ENCODE results near the gene CAMK2B.
A peak's percentile ranks its signal among the peaks of the same experiment; 100 is the strongest.

Gene CAMK2B

DNA sequence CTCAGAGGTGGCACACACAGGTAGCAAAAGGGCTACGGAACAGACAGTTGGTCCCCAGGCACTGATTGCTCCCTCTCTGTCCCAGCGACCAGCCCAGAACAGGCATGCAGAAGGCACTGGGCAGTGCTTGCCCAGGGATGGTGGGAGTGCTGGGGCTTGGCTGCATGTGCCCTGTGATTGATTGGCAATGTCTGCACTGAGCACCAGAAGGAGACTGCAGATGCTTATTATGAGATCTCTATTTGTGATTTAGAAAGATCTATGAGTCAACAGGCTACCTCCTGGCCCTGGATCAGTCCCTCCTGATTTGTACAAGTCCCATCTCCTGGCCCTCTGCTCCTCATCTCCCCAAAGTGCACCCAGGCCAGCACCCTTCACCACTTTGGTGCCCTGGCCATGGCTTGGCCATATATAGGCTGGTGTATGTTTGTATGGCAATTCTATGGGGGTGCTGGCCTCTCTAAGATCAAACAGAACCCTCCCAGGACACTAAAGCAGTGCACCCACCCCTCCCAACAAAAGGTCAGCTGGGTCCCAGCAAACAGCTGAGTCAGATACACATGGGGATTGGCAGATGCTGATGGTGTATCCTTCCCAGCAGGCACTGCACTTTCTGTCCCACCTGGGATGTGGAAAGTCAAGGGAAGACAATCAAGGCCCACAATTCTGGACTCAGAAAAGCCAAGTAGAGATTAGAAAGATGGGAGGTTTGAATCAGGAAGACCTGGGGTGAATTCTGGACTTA, 30.9 kb downstream of the CAMK2B start:
- Histone ChIP-seq H4K8ac (ENCODE audit: low read length) (no peak overlapping the region), H3K9me3 (ENCODE audit: control insufficient read depth, low read length) (no peaks in the 10 kb centered on the region), H3K18ac (ENCODE audit: low read depth in 1 of 2, low read length in 2 of 2) (no peak overlapping the region), H2AK5ac (ENCODE audit: low read length, severe bottlenecking) (no peak overlapping the region), H3K4ac (ENCODE audit: low read depth in 1 of 2, low read length in 2 of 2) (no peak overlapping the region), H3K4me3 (ENCODE audit: insufficient read depth in 1 of 2, low read depth in 1 of 2, low read length in 2 of 2) (peak overlapping the region in 1 of 2 experiments; percentile 28), H2BK5ac (ENCODE audit: low read depth, low read length, poor library complexity, severe bottlenecking) (no peak overlapping the region), H2AFZ (ENCODE audit: low read depth, low read length) (no peak overlapping the region), H3K79me1 (replicated peaks; ENCODE audit: low read length, poor library complexity, severe bottlenecking) (no peaks in the 10 kb centered on the region), H2BK12ac (ENCODE audit: low read length in 2 of 2) (no peak overlapping the region), H4K91ac (ENCODE audit: low read length) (no peak overlapping the region), H3K27ac (ENCODE audit: low read length, poor library complexity, severe bottlenecking) (no peak overlapping the region), H2BK15ac (ENCODE audit: low read depth, poor library complexity, severe bottlenecking) (no peak overlapping the region), H3K27me3 (ENCODE audit: control insufficient read depth in 1 of 2, insufficient read depth in 1 of 2, low read length in 2 of 2) (peaks cover 64 to 82% of the 10 kb centered on the region in 2 experiments), H3K9ac (ENCODE audit: low read length) (no peak overlapping the region), H3K4me1 (ENCODE audit: control insufficient read depth, insufficient read depth, low read depth, low read length) (no peaks in the 10 kb centered on the region), H3K14ac (ENCODE audit: low read length in 2 of 2) (peak overlapping the region in 1 of 2 experiments; percentile 83), H3K23ac (ENCODE audit: low read length in 2 of 2) (peak overlapping the region in 1 of 2 experiments; percentile 34), H2BK120ac (ENCODE audit: low read depth, low read length) (no peak overlapping the region), H3K4me2 (ENCODE audit: low read length, poor library complexity, severe bottlenecking) (no peak overlapping the region), H3K36me3 (ENCODE audit: control insufficient read depth in 1 of 2, insufficient read depth in 2 of 2, low read depth in 1 of 2, low read length in 2 of 2) (no peaks in the 10 kb centered on the region)
- WGBS: 61% methylated on average over 2 of the region's 2 CpGs
- DNase-seq: no peak

DNA sequence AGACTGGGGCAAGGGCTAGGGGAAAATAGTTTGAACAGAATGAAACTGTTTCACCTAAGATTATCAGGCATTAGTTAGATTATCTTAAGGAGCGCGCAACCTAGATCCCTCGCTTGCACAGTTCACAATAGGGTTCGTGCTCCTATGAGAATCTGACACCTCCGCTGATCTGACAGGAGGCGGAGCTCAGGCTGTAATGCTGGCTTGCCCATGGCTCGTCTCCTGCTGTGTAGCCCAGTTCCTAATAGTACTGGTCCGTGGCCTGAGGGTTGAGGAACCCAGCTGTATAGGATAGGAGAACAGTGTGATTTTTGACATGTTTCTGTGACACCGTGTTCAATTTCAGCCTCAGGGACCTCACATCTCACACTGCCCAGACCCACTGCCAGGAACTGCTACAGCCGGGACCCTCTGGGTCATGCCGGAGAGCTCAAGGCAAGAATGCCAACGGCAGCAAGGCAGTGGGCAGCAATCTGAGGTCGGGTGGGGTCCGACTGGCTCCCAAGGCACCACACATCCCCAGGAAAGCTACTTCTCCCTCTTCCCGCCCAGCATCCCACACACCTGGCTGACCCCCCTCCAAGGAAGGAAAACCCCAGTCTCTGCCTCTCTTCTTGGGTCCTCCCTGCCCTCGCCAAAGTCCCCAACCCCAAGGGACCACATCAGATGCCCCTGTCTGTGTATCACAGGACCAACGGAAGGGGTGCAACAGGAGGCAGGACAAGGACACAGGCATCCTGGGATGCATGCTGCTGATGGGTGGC, 31.7 kb downstream of the CAMK2B start:
- Histone ChIP-seq H2BK5ac (ENCODE audit: low read depth, low read length, poor library complexity, severe bottlenecking) (no peak overlapping the region), H3K36me3 (ENCODE audit: control insufficient read depth in 1 of 2, insufficient read depth in 2 of 2, low read depth in 1 of 2, low read length in 2 of 2) (no peaks in the 10 kb centered on the region), H3K23ac (ENCODE audit: low read length in 2 of 2) (peak overlapping the region in 1 of 2 experiments; percentile 34), H2AFZ (ENCODE audit: low read depth, low read length) (no peak overlapping the region), H3K4me1 (ENCODE audit: control insufficient read depth, insufficient read depth, low read depth, low read length) (no peaks in the 10 kb centered on the region), H2BK12ac (ENCODE audit: low read length in 2 of 2) (no peak overlapping the region), H3K27ac (ENCODE audit: low read length, poor library complexity, severe bottlenecking) (no peak overlapping the region), H3K4me3 (ENCODE audit: insufficient read depth in 1 of 2, low read depth in 1 of 2, low read length in 2 of 2) (no peak overlapping the region), H2AK5ac (ENCODE audit: low read length, severe bottlenecking) (no peak overlapping the region), H2BK120ac (ENCODE audit: low read depth, low read length) (no peak overlapping the region), H4K8ac (ENCODE audit: low read length) (no peak overlapping the region), H4K91ac (ENCODE audit: low read length) (no peak overlapping the region), H3K79me1 (replicated peaks; ENCODE audit: low read length, poor library complexity, severe bottlenecking) (no peaks in the 10 kb centered on the region), H3K27me3 (ENCODE audit: control insufficient read depth in 1 of 2, insufficient read depth in 1 of 2, low read length in 2 of 2) (peaks cover 66 to 88% of the 10 kb centered on the region in 2 experiments), H3K9me3 (ENCODE audit: control insufficient read depth, low read length) (no peaks in the 10 kb centered on the region), H3K14ac (ENCODE audit: low read length in 2 of 2) (no peak overlapping the region), H3K4ac (ENCODE audit: low read depth in 1 of 2, low read length in 2 of 2) (no peak overlapping the region), H3K4me2 (ENCODE audit: low read length, poor library complexity, severe bottlenecking) (no peak overlapping the region), H3K9ac (ENCODE audit: low read length) (no peak overlapping the region), H3K18ac (ENCODE audit: low read depth in 1 of 2, low read length in 2 of 2) (no peak overlapping the region), H2BK15ac (ENCODE audit: low read depth, poor library complexity, severe bottlenecking) (no peak overlapping the region)
- WGBS: 64% methylated on average over 17 of the region's 17 CpGs
- no peak for DNase-seq

DNA sequence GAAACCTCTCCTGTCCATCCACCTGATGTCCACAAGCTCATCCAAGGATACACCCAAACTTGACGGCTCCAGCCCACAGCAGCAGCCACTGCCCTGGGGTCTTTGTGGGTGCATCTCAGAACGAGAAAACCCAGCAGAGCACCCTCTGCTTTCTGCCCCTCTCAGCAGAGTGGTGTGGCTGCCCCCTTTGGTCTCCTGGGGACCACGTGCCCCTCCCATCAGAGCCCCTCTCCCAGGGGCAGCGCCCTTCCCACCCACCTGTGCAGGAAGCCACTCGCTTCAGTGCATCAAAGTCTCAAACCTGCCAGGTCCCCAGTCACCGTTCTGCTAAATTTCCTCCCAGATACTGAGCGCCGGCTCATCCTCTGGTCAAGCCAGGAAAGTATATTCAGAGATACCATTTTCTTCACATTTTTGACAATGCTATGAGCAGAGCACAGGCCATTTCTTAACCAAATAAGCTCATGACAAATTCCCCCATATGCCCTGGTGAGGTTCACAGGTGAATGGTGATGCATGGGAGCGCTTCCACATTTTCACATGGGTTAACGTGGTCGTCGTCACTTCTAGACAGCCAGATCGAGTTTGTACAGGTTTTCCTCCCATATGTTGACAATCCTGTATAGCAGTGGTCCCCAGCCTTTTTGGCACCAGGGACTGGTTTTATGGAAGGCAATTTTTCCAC, 32.4 kb downstream of the CAMK2B start:
- no peak overlapping the region for H2AFZ ChIP-seq (ENCODE audit: low read depth, low read length)
- H3K27me3 ChIP-seq (ENCODE audit: control insufficient read depth in 1 of 2, insufficient read depth in 1 of 2, low read length in 2 of 2): peaks cover 68 to 81% of the 10 kb centered on the region in 2 experiments
- no peaks in the 10 kb centered on the region for H3K9me3 ChIP-seq (ENCODE audit: control insufficient read depth, low read length)
- H3K36me3 ChIP-seq (ENCODE audit: control insufficient read depth in 1 of 2, insufficient read depth in 2 of 2, low read depth in 1 of 2, low read length in 2 of 2): no peaks in the 10 kb centered on the region
- H3K9ac ChIP-seq (ENCODE audit: low read length): no peak overlapping the region
- WGBS: 78% methylated on average over 13 of the region's 13 CpGs
- no peak overlapping the region for H2BK120ac ChIP-seq (ENCODE audit: low read depth, low read length)
- H4K91ac ChIP-seq (ENCODE audit: low read length): no peak overlapping the region
- H2AK5ac ChIP-seq (ENCODE audit: low read length, severe bottlenecking): no peak overlapping the region
- H3K79me1 ChIP-seq (replicated peaks; ENCODE audit: low read length, poor library complexity, severe bottlenecking): no peaks in the 10 kb centered on the region
- no peak overlapping the region for H4K8ac ChIP-seq (ENCODE audit: low read length)
- peak overlapping the region in 1 of 2 experiments; percentile 79 for H3K14ac ChIP-seq (ENCODE audit: low read length in 2 of 2)
- H2BK12ac ChIP-seq (ENCODE audit: low read length in 2 of 2): no peak overlapping the region
- no peak overlapping the region for H2BK5ac ChIP-seq (ENCODE audit: low read depth, low read length, poor library complexity, severe bottlenecking)
- H3K23ac ChIP-seq (ENCODE audit: low read length in 2 of 2): no peak overlapping the region
- H2BK15ac ChIP-seq (ENCODE audit: low read depth, poor library complexity, severe bottlenecking): no peak overlapping the region
- no peaks in the 10 kb centered on the region for H3K4me1 ChIP-seq (ENCODE audit: control insufficient read depth, insufficient read depth, low read depth, low read length)
- peak overlapping the region in 1 of 2 experiments; percentile 22 for H3K4me3 ChIP-seq (ENCODE audit: insufficient read depth in 1 of 2, low read depth in 1 of 2, low read length in 2 of 2)
- H3K18ac ChIP-seq (ENCODE audit: low read depth in 1 of 2, low read length in 2 of 2): no peak overlapping the region
- H3K27ac ChIP-seq (ENCODE audit: low read length, poor library complexity, severe bottlenecking): no peak overlapping the region
- H3K4me2 ChIP-seq (ENCODE audit: low read length, poor library complexity, severe bottlenecking): no peak overlapping the region
- DNase-seq: no peak
- H3K4ac ChIP-seq (ENCODE audit: low read depth in 1 of 2, low read length in 2 of 2): no peak overlapping the region

DNA sequence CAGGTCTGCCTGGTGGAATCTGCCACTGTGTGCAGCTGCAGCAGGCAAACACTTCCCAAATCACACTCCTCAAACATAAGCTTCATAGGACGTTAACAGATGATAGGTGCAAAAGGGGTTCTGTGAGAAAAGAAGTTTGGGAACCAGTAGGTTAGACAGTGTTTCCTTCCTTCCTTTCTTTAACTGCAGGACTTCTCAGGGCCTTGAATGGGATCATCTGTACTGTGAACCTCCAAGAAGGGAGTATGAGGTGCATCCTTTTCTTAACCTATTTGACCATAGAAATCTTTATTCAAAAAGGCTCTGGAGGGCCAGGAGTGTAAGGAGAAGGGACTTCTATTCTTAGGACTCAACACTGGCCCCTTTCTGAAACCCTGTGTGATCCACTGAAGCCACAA, 33.0 kb downstream of the CAMK2B start:
- no peak overlapping the region for H2BK5ac ChIP-seq (ENCODE audit: low read depth, low read length, poor library complexity, severe bottlenecking)
- no peak overlapping the region for H2AK5ac ChIP-seq (ENCODE audit: low read length, severe bottlenecking)
- H3K27ac ChIP-seq (ENCODE audit: low read length, poor library complexity, severe bottlenecking): no peak overlapping the region
- no peak overlapping the region for H3K14ac ChIP-seq (ENCODE audit: low read length in 2 of 2)
- H3K36me3 ChIP-seq (ENCODE audit: control insufficient read depth in 1 of 2, insufficient read depth in 2 of 2, low read depth in 1 of 2, low read length in 2 of 2): no peaks in the 10 kb centered on the region
- H3K18ac ChIP-seq (ENCODE audit: low read depth in 1 of 2, low read length in 2 of 2): no peak overlapping the region
- H4K91ac ChIP-seq (ENCODE audit: low read length): no peak overlapping the region
- H3K9ac ChIP-seq (ENCODE audit: low read length): no peak overlapping the region
- H2BK12ac ChIP-seq (ENCODE audit: low read length in 2 of 2): no peak overlapping the region
- H2BK120ac ChIP-seq (ENCODE audit: low read depth, low read length): no peak overlapping the region
- 40% methylated on average over 1 of the region's 1 CpG for WGBS
- H3K4me3 ChIP-seq (ENCODE audit: insufficient read depth in 1 of 2, low read depth in 1 of 2, low read length in 2 of 2): no peak overlapping the region
- DNase-seq: no peak
- H3K27me3 ChIP-seq (ENCODE audit: control insufficient read depth in 1 of 2, insufficient read depth in 1 of 2, low read length in 2 of 2): peaks cover 68 to 81% of the 10 kb centered on the region in 2 experiments
- no peak overlapping the region for H3K4me2 ChIP-seq (ENCODE audit: low read length, poor library complexity, severe bottlenecking)
- no peak overlapping the region for H3K4ac ChIP-seq (ENCODE audit: low read depth in 1 of 2, low read length in 2 of 2)
- H3K79me1 ChIP-seq (replicated peaks; ENCODE audit: low read length, poor library complexity, severe bottlenecking): no peaks in the 10 kb centered on the region
- no peak overlapping the region for H2BK15ac ChIP-seq (ENCODE audit: low read depth, poor library complexity, severe bottlenecking)
- no peaks in the 10 kb centered on the region for H3K4me1 ChIP-seq (ENCODE audit: control insufficient read depth, insufficient read depth, low read depth, low read length)
- no peaks in the 10 kb centered on the region for H3K9me3 ChIP-seq (ENCODE audit: control insufficient read depth, low read length)
- no peak overlapping the region for H2AFZ ChIP-seq (ENCODE audit: low read depth, low read length)
- H4K8ac ChIP-seq (ENCODE audit: low read length): no peak overlapping the region
- no peak overlapping the region for H3K23ac ChIP-seq (ENCODE audit: low read length in 2 of 2)
